PFSK-1 (cell line): ENCODE results near the gene IGF2BP1.

ENCODE experiments used
- FOXP2 ChIP-seq: optimal IDR thresholded peaks from 2 replicates; pipeline ENCODE3; 2011; ENCODE audit warnings: borderline replicate concordance, control low read depth, inconsistent platforms; ENCODE audit not compliant: insufficient read depth; ENCODE audit errors: extremely low read length, extremely low read depth
- POLR2AphosphoS5 ChIP-seq: IDR thresholded peaks from 2 replicates; pipeline ENCODE4 v1.6.1; 2012; ENCODE audit warnings: low read depth, mild to moderate bottlenecking, control low read depth, low read length, moderate library complexity
- REST ChIP-seq, 2 experiments: IDR thresholded peaks; 2 replicates each; pipeline versions ENCODE4 v1.6.1 to v1.8.0; 2011 to 2012; ENCODE audit warnings: low read depth in 2 of 2, low read length in 2 of 2, control low read depth in 1 of 2, inconsistent platforms in 1 of 2, mild to moderate bottlenecking in 1 of 2, moderate library complexity in 1 of 2; ENCODE audit not compliant: insufficient read depth in 1 of 2
- SIN3A ChIP-seq: IDR thresholded peaks from 2 replicates; pipeline ENCODE4 v1.6.1; 2012; ENCODE audit warnings: mild to moderate bottlenecking, low read length, moderate library complexity, borderline replicate concordance; ENCODE audit not compliant: insufficient read depth
- TAF1 ChIP-seq: IDR thresholded peaks from 2 replicates; pipeline ENCODE4 v1.6.1; 2012; ENCODE audit warnings: low read length, control low read depth, borderline replicate concordance; ENCODE audit not compliant: insufficient read depth

IGF2BP1 gene

GRCh38 chr17:48960834-48961515, 36.2 kb upstream of the IGF2BP1 start:
- TF ChIP-seq SIN3A (no peak), FOXP2 (no peak), REST (IDR thresholded peaks at IDR 0.05; ENCODE audit: insufficient read depth in 1 of 2, low read depth in 2 of 2, low read length in 2 of 2) (no peak), TAF1 (no peak), POLR2AphosphoS5 (no peak)

GRCh38 chr17:48961516-48962233, 35.5 kb upstream of the IGF2BP1 start:
- TF ChIP-seq SIN3A (no peak), TAF1 (no peak), REST (IDR thresholded peaks at IDR 0.05; ENCODE audit: insufficient read depth in 1 of 2, low read depth in 2 of 2, low read length in 2 of 2) (no peak), FOXP2 (no peak), POLR2AphosphoS5 (no peak)

- TF ChIP-seq POLR2AphosphoS5, result no peak
- TF ChIP-seq FOXP2, result no peak
Observed at GRCh38 chr17:48970224-48970623, 27.0 kb upstream of the IGF2BP1 start.

- TF ChIP-seq POLR2AphosphoS5 (no peak), TAF1 (no peak), SIN3A (no peak), REST (IDR thresholded peaks at IDR 0.05; ENCODE audit: insufficient read depth in 1 of 2, low read depth in 2 of 2, low read length in 2 of 2) (no peak), FOXP2 (no peak)
Observed at GRCh38 chr17:48970865-48971687, 26.1 kb upstream of the IGF2BP1 start.

- TF ChIP-seq SIN3A (no peak), FOXP2 (no peak), REST (IDR thresholded peaks at IDR 0.05; ENCODE audit: insufficient read depth in 1 of 2, low read depth in 2 of 2, low read length in 2 of 2) (no peak), POLR2AphosphoS5 (no peak), TAF1 (no peak)
Observed at GRCh38 chr17:48972749-48973097, 24.5 kb upstream of the IGF2BP1 start.
